WTC11 (cell line): Measurements from ENCODE around the gene NAPSA. TPM values are rescaled to one million over a fixed set of nuclear protein-coding genes. Genes with fewer than 3 reads are reported as not detected.

ENCODE experiments used
- ATAC-seq: fragments of 200-7000 bp; cut with Tn5 transposase; 2 replicates; pipeline ENCODE4 v1.10.0; 2021; ENCODE audit warnings: mild to moderate bottlenecking, moderate library complexity
- CTCF ChIA-PET: fragments of 300-600 bp; sonication (Branson Sonifier 250); formaldehyde crosslinking; loops from one replicate; lab custom pipeline; 2021; ENCODE audit warnings: antibody characterized with exemption; lab: Charles Lee
- POLR2A ChIA-PET: fragments of 350-600 bp; sonication (Branson Sonifier 250); formaldehyde crosslinking; loops from one replicate; lab custom pipeline; 2021; ENCODE audit warnings: antibody characterized with exemption; lab: Charles Lee
- DNase-seq: peaks from one replicate; pipeline ENCODE4 v3.0.0; 2021; ENCODE audit warnings: low spot score
- H3K27ac Mint-ChIP-seq: 2 replicates; pipeline ENCODE4 v1.8.0; 2021; ENCODE audit warnings: mixed read lengths
- H3K27me3 Mint-ChIP-seq: 2 replicates; pipeline ENCODE4 v1.8.0; 2021; ENCODE audit warnings: low read depth, mild to moderate bottlenecking, moderate library complexity, mixed read lengths
- H3K36me3 Mint-ChIP-seq: 2 replicates; pipeline ENCODE4 v1.8.0; 2021; ENCODE audit warnings: mixed read lengths
- H3K4me1 Mint-ChIP-seq: 2 replicates; pipeline ENCODE4 v1.8.0; 2022; ENCODE audit warnings: mixed read lengths
- H3K4me3 Mint-ChIP-seq: 2 replicates; pipeline ENCODE4 v1.8.0; 2021; ENCODE audit warnings: mild to moderate bottlenecking, moderate library complexity, mixed read lengths
- H3K9me3 Mint-ChIP-seq: 2 replicates; pipeline ENCODE4 v1.8.0; 2021; ENCODE audit warnings: mixed read lengths
- CBFB ChIP-seq: sonication (generic); formaldehyde crosslinking; IDR thresholded peaks from 2 replicates; pipeline ENCODE4 v1.8.1; 2022; ENCODE audit warnings: mild to moderate bottlenecking, low read depth, missing genetic modification reagents
- ESRRA ChIP-seq: sonication (generic); formaldehyde crosslinking; IDR thresholded peaks from 2 replicates; pipeline ENCODE4 v1.8.1; 2022; ENCODE audit warnings: mild to moderate bottlenecking, missing genetic modification reagents, borderline replicate concordance
- ETV6 ChIP-seq: sonication (generic); formaldehyde crosslinking; IDR thresholded peaks from 2 replicates; pipeline ENCODE4 v1.8.1; 2022; ENCODE audit warnings: mild to moderate bottlenecking, missing genetic modification reagents
- GTF2I ChIP-seq: fragments of 250-450 bp; sonication (Bioruptor Pico); conservative IDR thresholded peaks from 2 replicates; pipeline ENCODE4 v1.4.0; 2021; ENCODE audit warnings: mild to moderate bottlenecking
- IRF2 ChIP-seq: sonication (generic); formaldehyde crosslinking; IDR thresholded peaks from 2 replicates; pipeline ENCODE4 v1.8.0; 2022; ENCODE audit warnings: low read depth, missing genetic modification reagents, borderline replicate concordance
- JAZF1 ChIP-seq: fragments of 250-450 bp; sonication (Bioruptor Pico); IDR thresholded peaks from 2 replicates; pipeline ENCODE4 v1.9.0; 2021; ENCODE audit warnings: moderate library complexity, mild to moderate bottlenecking, inconsistent platforms
- JUN ChIP-seq: sonication (generic); formaldehyde crosslinking; IDR thresholded peaks from 2 replicates; pipeline ENCODE4 v1.8.0; 2023; ENCODE audit warnings: mild to moderate bottlenecking, missing genetic modification reagents
- NR1H2 ChIP-seq: sonication (generic); formaldehyde crosslinking; IDR thresholded peaks from 2 replicates; pipeline ENCODE4 v1.9.0; 2021; ENCODE audit warnings: mild to moderate bottlenecking, moderate library complexity, missing genetic modification reagents
- PRRX2 ChIP-seq: fragments of 250-450 bp; sonication (Bioruptor Pico); IDR thresholded peaks from 2 replicates; pipeline ENCODE4 v1.8.0; 2021; ENCODE audit warnings: mild to moderate bottlenecking
- RELA ChIP-seq: sonication (generic); formaldehyde crosslinking; IDR thresholded peaks from 2 replicates; pipeline ENCODE4 v1.8.1; 2022; ENCODE audit warnings: missing genetic modification reagents, mild to moderate bottlenecking, borderline replicate concordance
- SMAD4 ChIP-seq: sonication (generic); formaldehyde crosslinking; IDR thresholded peaks from 2 replicates; pipeline ENCODE4 v1.8.0; 2022; ENCODE audit warnings: mild to moderate bottlenecking, missing genetic modification reagents
- SOX15 ChIP-seq: fragments of 250-450 bp; sonication (Bioruptor Pico); IDR thresholded peaks from 2 replicates; pipeline ENCODE4 v1.9.0; 2021; ENCODE audit warnings: mild to moderate bottlenecking
- TCF7 ChIP-seq: sonication (generic); formaldehyde crosslinking; IDR thresholded peaks from 2 replicates; pipeline ENCODE4 v1.8.0; 2022; ENCODE audit warnings: mild to moderate bottlenecking, low read depth, missing genetic modification reagents, moderate library complexity
- TP53 ChIP-seq: sonication (generic); formaldehyde crosslinking; IDR thresholded peaks from 2 replicates; pipeline ENCODE4 v1.8.1; 2023; ENCODE audit warnings: mild to moderate bottlenecking, missing genetic modification reagents
- ZNF219 ChIP-seq: sonication (generic); formaldehyde crosslinking; IDR thresholded peaks from 2 replicates; pipeline ENCODE4 v1.8.0; 2023; ENCODE audit warnings: missing genetic modification reagents, mild to moderate bottlenecking, borderline replicate concordance
- ZNF263 ChIP-seq: sonication (generic); formaldehyde crosslinking; IDR thresholded peaks from 2 replicates; pipeline ENCODE4 v1.8.1; 2022; ENCODE audit warnings: low read depth, mild to moderate bottlenecking, moderate library complexity, missing genetic modification reagents
- ZNF396 ChIP-seq: fragments of 250-450 bp; sonication (Bioruptor Pico); IDR thresholded peaks from 2 replicates; pipeline ENCODE4 v1.8.0; 2021; ENCODE audit warnings: mild to moderate bottlenecking, moderate library complexity, borderline replicate concordance
- total RNA-seq: library from RNA; stranded (reverse); gene quantifications from 3 replicates; pipeline ENCODE4 v1.2.3, GENCODE V29; 2021
- TF ChIP-seq, protein P1 (sequence below): fragments of 250-450 bp; sonication (Bioruptor Pico); conservative IDR thresholded peaks from 2 replicates; pipeline ENCODE4 v1.9.0; 2021; ENCODE audit warnings: mild to moderate bottlenecking
- TF ChIP-seq, protein P2 (sequence below): sonication (generic); formaldehyde crosslinking; IDR thresholded peaks from 2 replicates; pipeline ENCODE4 v1.8.1; 2022; ENCODE audit warnings: mild to moderate bottlenecking, moderate library complexity, missing genetic modification reagents
- TF ChIP-seq, protein P3 (sequence below): sonication (generic); formaldehyde crosslinking; conservative IDR thresholded peaks from 2 replicates; pipeline ENCODE4 v1.8.1; 2023; ENCODE audit warnings: mild to moderate bottlenecking, low read depth, missing genetic modification reagents, moderate library complexity
- TF ChIP-seq, protein P4 (sequence below): sonication (generic); formaldehyde crosslinking; IDR thresholded peaks from 2 replicates; pipeline ENCODE4 v1.8.0; 2022; ENCODE audit warnings: mild to moderate bottlenecking, missing genetic modification reagents

The NAPSA gene
- total RNA-seq, 1 experiment from 2014 or later: 2.7 TPM

DNA sequence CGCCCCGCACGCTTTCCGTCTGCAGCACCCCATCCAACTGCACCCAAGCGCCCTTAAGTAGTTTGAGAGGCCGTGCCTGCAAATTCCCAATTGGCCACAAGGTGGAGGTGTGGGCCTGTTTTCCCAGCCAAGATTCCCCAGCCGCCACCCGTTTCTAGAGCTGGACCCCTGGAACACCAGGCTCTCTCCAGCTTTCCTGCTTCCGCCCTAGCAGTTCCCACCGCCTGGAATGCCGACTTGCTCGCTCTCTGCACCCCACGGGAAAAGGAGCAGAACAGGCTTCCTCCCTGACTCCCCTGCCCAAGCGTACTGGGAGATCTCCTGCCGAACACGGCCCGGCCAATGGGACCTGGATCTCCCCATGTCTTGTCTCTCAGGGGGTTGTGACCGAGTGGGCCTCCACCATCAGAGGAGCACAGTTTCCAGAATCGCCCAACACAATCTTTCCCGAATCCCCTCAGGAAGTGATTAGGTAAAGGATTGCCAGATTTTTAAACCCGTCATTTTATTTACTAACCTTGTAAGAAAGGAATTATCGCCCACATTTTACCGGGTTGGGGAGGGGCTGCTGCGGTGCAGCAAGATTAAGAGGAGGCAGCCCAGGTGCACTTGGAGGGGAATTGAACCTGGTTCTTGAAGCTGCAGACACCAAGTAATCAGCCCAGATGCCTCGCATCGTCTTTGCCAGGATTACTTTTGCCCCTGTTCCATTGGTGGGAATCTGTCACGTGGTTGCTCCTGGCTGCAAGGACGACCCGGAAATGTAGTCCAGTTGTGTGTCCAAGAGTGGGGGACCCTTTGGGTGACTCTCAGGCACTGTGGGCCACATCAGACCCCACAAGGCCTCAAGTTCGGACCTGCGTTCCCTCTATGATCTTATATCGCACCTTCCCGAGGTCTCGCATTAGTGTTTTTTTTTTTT, 3.5 kb upstream of the NAPSA start (continued):
- TF ChIP-seq ZNF396 (CRISPR knock-in tag): no peak
- no peak for TF ChIP-seq RELA (CRISPR knock-in tag)
- 0 out of 2 replicates have a peak, but pooled peaks have one; percentile 23 for TF ChIP-seq ESRRA
- TF ChIP-seq ETV6 (CRISPR knock-in tag): peak; percentile 58
- TF ChIP-seq JAZF1 (CRISPR knock-in tag): no peak
- TF ChIP-seq GTF2I (CRISPR knock-in tag): no peak
- no peak for TF ChIP-seq CBFB (CRISPR knock-in tag)
- TF ChIP-seq, protein P1, sequence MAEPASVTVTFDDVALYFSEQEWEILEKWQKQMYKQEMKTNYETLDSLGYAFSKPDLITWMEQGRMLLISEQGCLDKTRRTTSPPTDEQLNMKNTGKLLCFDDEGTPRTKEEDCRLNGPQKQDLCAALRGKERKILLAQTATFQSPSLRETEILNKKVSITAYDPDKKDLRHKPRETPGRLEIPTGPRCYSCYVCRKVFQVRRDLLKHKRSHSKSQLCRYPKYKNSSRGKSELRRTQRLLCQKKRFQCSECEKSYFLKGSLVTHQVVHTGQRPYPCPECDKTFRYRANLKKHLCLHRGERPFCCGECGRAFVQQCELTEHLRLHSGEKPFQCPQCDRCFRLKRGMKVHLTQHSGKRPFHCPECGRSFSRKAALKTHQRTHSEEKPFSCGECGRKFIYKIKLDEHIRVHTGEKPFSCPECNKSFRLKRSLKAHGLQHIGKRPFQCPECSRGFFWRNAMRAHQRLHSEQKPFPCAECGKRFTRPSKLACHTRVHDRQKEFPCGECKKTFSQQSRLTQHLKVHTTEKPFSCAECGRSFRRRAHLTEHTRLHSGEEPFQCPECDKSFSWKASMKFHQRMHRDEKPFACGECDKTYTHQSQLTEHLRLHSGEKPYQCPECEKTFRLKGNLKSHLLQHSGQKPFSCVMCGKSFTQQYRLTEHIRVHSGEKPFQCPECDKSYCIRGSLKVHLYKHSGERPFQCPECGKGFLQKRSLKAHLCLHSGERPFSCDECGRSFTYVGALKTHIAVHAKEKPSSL: no peak
- TF ChIP-seq SOX15 (CRISPR knock-in tag): no peak
- TF ChIP-seq, all 79 proteins: peak for 11

DNA sequence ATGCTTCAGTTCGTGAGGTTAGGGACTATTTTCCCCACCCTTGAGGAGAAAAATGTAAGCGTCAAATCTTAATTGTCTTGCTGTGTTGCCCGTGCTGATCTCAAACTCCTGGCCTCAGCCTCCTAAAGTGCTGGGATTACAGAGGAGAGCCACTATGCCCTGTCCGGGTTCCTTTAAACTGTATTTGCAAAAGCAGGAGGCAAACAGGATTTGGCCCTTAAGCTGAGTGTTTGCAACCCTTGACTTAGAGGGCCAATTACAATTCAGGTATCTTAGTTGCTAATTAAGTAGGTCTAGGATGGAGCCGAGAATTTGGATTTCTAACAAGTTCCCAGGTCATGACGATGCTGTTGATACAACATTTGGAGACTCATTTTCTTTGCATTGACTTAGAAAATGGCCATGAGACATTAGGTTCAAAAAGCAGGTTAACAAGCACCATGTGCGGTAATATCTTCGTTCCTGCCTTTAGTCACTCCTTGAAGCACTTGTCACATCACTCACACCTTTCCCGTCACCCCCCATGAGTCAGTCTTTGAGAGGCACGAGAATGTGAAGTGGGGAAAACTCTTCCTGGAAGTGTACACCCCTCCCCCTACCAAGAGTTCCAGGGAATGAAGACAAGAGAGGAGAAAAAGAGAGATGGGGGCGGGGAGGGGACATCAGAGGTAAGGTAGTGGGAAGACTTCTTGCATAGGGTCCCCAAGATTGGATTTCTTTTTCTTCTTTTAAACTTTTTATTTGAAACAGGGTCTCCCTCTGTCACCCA, 2.6 kb downstream of the NAPSA start:
- POLR2A ChIA-PET: no interaction called here
- ATAC-seq: no peak
- H3K27ac Mint-ChIP-seq: no peak overlapping the region

DNA sequence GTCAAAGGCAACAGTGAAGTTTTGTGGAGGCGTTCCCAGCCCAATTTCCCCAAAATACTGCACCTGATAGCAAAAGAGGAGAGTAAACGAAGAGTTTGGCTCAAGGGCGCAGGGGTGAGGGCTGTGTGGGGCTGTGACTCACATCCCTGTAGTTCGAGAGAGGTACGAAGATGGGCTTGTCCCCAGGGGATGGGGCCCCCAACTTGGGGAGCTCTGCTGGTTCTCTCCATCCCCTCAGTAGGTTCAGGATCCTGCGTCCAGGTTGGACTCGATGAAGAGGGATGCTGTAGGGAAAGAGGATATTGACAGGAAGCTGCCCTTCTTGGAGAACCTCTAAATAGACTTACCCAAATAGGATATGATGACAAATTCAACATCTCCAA, 3.4 kb downstream of the NAPSA start:
- Mint-ChIP-seq H3K4me3 (no peak overlapping the region), H3K4me1 (peaks cover 2% of the 10 kb centered on the region; the same call in 1 of the 2 replicates), H3K27me3 (peaks cover 25% of the 10 kb centered on the region), H3K36me3 (no peaks in the 10 kb centered on the region), H3K9me3 (0 out of 2 replicates have a peak, but pooled peaks cover 5% of the 10 kb centered on the region), H3K27ac (no peak overlapping the region)
- ChIA-PET POLR2A (no interaction called here), CTCF (interaction anchor here (0.9 to 2.8 kb wide), 5 partner anchors 53 to 194 kb away, joined by 3 to 8 read pairs (median 4); no protein-coding TSS in a partner anchor)
- no peak for TF ChIP-seq ZNF263
- TF ChIP-seq, protein P2, sequence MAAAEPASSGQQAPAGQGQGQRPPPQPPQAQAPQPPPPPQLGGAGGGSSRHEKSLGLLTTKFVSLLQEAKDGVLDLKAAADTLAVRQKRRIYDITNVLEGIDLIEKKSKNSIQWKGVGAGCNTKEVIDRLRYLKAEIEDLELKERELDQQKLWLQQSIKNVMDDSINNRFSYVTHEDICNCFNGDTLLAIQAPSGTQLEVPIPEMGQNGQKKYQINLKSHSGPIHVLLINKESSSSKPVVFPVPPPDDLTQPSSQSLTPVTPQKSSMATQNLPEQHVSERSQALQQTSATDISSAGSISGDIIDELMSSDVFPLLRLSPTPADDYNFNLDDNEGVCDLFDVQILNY (CRISPR knock-in tag): no peak
- TF ChIP-seq PRRX2: no peak
- TF ChIP-seq IRF2 (CRISPR knock-in tag): no peak
- TF ChIP-seq, protein P3, sequence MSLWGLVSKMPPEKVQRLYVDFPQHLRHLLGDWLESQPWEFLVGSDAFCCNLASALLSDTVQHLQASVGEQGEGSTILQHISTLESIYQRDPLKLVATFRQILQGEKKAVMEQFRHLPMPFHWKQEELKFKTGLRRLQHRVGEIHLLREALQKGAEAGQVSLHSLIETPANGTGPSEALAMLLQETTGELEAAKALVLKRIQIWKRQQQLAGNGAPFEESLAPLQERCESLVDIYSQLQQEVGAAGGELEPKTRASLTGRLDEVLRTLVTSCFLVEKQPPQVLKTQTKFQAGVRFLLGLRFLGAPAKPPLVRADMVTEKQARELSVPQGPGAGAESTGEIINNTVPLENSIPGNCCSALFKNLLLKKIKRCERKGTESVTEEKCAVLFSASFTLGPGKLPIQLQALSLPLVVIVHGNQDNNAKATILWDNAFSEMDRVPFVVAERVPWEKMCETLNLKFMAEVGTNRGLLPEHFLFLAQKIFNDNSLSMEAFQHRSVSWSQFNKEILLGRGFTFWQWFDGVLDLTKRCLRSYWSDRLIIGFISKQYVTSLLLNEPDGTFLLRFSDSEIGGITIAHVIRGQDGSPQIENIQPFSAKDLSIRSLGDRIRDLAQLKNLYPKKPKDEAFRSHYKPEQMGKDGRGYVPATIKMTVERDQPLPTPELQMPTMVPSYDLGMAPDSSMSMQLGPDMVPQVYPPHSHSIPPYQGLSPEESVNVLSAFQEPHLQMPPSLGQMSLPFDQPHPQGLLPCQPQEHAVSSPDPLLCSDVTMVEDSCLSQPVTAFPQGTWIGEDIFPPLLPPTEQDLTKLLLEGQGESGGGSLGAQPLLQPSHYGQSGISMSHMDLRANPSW (CRISPR knock-in tag): no peak
- TF ChIP-seq, protein P4, sequence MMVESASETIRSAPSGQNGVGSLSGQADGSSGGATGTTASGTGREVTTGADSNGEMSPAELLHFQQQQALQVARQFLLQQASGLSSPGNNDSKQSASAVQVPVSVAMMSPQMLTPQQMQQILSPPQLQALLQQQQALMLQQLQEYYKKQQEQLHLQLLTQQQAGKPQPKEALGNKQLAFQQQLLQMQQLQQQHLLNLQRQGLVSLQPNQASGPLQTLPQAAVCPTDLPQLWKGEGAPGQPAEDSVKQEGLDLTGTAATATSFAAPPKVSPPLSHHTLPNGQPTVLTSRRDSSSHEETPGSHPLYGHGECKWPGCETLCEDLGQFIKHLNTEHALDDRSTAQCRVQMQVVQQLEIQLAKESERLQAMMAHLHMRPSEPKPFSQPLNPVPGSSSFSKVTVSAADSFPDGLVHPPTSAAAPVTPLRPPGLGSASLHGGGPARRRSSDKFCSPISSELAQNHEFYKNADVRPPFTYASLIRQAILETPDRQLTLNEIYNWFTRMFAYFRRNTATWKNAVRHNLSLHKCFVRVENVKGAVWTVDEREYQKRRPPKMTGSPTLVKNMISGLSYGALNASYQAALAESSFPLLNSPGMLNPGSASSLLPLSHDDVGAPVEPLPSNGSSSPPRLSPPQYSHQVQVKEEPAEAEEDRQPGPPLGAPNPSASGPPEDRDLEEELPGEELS (CRISPR knock-in tag): no peak
- TF ChIP-seq TCF7 (CRISPR knock-in tag): no peak
- no peak for TF ChIP-seq NR1H2 (CRISPR knock-in tag)
- TF ChIP-seq ZNF219 (CRISPR knock-in tag): no peak
- ATAC-seq (no peak), DNase-seq (no peak)

More for the DNA sequence above, 2.6 kb downstream of the NAPSA start:
- no peak for DNase-seq
- Mint-ChIP-seq H3K9me3 (0 out of 2 replicates have a peak, but pooled peaks cover 5% of the 10 kb centered on the region), H3K27me3 (peaks cover 25% of the 10 kb centered on the region)
- TF ChIP-seq SMAD4 (CRISPR knock-in tag) (no peak), TP53 (CRISPR knock-in tag) (no peak), JUN (no peak)
- TF ChIP-seq, all 79 proteins: peak for 0
- Mint-ChIP-seq H3K4me3 (no peak overlapping the region), H3K36me3 (no peaks in the 10 kb centered on the region), H3K4me1 (no peaks in the 10 kb centered on the region)
- CTCF ChIA-PET: interaction anchor here (0.5 to 2.8 kb wide), 7 partner anchors 34 to 193 kb away, joined by 3 to 8 read pairs (median 3); partner anchors contain the start of gene KCNC3
